Left ventricle myocardium inferior (tissue), 1 donor: Measurements from ENCODE around the gene ASH1L. TPM values are rescaled to one million over a fixed set of nuclear protein-coding genes. Genes with fewer than 3 reads are reported as not detected.
"Not testable (repeated sequence)": the region's sequence is repeated elsewhere in the genome, so short reads cannot be mapped to it uniquely, and the experiment has no call there.

Source experiments
- DNase-seq: peaks from one replicate; pipeline ENCODE4 v3.0.0-alpha.2; 2020
- H3K27ac ChIP-seq: fragments of 200-600 bp; replicated peaks from 2 replicates; pipeline ENCODE4 v1.8.0; 2021
- H3K27me3 ChIP-seq: fragments of 200-600 bp; 2 replicates; pipeline ENCODE4 v1.8.0; 2021; ENCODE audit warnings: low read depth
- H3K36me3 ChIP-seq: fragments of 200-600 bp; 2 replicates; pipeline ENCODE4 v1.8.0; 2021
- H3K4me1 ChIP-seq: fragments of 200-600 bp; 2 replicates; pipeline ENCODE4 v1.8.0; 2021
- H3K4me3 ChIP-seq: fragments of 200-600 bp; 2 replicates; pipeline ENCODE4 v1.8.0; 2021; ENCODE audit warnings: mild to moderate bottlenecking, moderate library complexity
- H3K9me3 ChIP-seq: fragments of 200-600 bp; replicated peaks from 2 replicates; pipeline ENCODE4 v1.8.0; 2021
- intact Hi-C: fragments of 100-400 bp; cut with micrococcal nuclease; formaldehyde crosslinking; loops from one replicate; pipeline ENCODE4 v1.11.0; 2022
- total RNA-seq: library from RNA; stranded (reverse); fragmentation: NEBNext Ultra II Directional; extraction: Animal tissue kit (Norgen Biotek cat#: 25700); gene quantifications from one replicate; pipeline ENCODE4 v1.2.1, GENCODE V29; 2021
- TF ChIP-seq, protein P1 (sequence below): fragments of 200-600 bp; IDR thresholded peaks from 2 replicates; pipeline ENCODE4 v1.8.0; 2021; ENCODE audit warnings: antibody characterized with exemption, mild to moderate bottlenecking, borderline replicate concordance
- donor health status: DM: no; HTN: yes; CAD: no; lungs with severe emphysema.

ASH1L gene
- total RNA-seq, 1 donor from 2014 or later = 38.7 TPM

DNA sequence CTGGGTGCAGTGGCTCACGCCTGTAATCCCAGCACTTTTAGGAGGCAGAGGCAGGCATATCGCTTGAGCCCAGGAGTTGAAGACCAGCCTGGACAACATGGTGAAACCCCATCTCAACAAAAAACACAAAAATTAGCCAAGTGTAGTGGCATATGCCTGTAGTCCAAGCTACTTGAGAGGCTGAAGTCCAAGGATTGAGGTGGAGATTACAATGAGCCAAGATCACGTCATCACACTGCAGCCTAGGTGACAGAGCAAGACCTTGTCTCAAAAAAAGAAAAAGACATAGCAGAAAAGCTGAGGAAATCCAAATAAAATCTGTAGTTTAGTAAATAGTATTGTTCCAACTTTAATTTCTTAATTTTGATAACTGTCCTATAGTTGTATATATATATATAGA, 11.5 kb upstream of the ASH1L start:
- intact Hi-C loops = no loop called here
- TF ChIP-seq, protein P1, sequence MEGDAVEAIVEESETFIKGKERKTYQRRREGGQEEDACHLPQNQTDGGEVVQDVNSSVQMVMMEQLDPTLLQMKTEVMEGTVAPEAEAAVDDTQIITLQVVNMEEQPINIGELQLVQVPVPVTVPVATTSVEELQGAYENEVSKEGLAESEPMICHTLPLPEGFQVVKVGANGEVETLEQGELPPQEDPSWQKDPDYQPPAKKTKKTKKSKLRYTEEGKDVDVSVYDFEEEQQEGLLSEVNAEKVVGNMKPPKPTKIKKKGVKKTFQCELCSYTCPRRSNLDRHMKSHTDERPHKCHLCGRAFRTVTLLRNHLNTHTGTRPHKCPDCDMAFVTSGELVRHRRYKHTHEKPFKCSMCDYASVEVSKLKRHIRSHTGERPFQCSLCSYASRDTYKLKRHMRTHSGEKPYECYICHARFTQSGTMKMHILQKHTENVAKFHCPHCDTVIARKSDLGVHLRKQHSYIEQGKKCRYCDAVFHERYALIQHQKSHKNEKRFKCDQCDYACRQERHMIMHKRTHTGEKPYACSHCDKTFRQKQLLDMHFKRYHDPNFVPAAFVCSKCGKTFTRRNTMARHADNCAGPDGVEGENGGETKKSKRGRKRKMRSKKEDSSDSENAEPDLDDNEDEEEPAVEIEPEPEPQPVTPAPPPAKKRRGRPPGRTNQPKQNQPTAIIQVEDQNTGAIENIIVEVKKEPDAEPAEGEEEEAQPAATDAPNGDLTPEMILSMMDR = no peak

DNA sequence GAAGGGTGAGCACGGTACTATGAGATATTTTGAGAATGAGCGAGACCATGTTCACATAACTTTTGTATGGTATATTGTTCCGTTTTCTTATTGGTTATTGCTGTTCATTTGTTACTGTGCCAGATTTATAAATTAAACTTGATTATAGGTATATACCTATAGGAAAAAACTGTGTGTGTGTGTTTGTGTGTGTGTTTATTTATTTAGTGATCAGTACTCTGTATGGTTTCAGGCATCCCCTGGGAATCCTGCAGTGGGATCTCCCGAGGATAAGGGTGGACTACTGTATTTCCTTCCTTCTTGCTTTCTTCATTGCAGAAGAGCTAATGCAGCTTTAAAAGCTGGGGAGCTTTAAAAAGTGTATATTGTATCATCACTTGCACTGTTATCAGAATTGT, 8.0 kb upstream of the ASH1L start:
- DNase-seq = no peak
- H3K27ac ChIP-seq = no peak overlapping the region
- TF ChIP-seq, protein P1 = no peak
- H3K4me3 ChIP-seq = no peak overlapping the region
- no peaks in the 10 kb centered on the region for H3K27me3 ChIP-seq
- H3K36me3 ChIP-seq = no peaks in the 10 kb centered on the region
- peaks cover 14% of the 10 kb centered on the region for H3K4me1 ChIP-seq
- no peaks in the 10 kb centered on the region for H3K9me3 ChIP-seq
- intact Hi-C loops = no loop called here

More for the DNA sequence above, 11.5 kb upstream of the ASH1L start:
- Histone ChIP-seq H3K4me1 (peaks cover 14% of the 10 kb centered on the region), H3K4me3 (no peak overlapping the region), H3K9me3 (no peaks in the 10 kb centered on the region), H3K27ac (no peak overlapping the region), H3K36me3 (no peaks in the 10 kb centered on the region), H3K27me3 (no peaks in the 10 kb centered on the region)
- no peak for DNase-seq

DNA sequence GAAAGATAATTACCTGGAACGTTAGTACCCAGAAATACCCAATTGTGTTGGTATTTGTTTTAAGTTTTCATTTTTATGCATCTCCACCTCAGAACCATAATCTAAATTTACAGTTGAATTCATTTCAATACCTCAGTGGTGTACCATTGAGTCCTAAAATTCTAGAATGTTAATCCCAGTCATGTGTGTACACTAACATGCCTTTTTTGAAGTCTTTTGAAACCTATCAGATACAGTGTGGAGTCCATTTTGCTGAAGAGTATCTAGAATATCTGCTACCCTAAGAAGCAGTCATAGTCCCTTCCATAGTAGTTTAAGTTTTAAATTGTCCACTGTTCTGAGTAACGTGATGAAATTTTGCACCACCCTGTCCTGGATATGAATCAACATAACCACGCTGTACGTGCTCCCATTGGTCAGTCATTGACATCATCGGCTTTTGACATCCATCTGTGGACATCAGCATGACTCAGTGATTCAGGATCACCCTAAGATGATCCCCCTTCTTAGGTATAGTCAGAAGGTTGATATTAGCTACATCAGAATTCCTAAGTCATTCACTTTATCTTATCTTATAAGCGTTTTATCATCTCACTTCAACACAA, 7.5 kb upstream of the ASH1L start:
- intact Hi-C loops = no loop called here
- Histone ChIP-seq H3K9me3 (no peaks in the 10 kb centered on the region), H3K27ac (no peak overlapping the region), H3K36me3 (no peaks in the 10 kb centered on the region), H3K4me3 (no peak overlapping the region), H3K27me3 (no peaks in the 10 kb centered on the region), H3K4me1 (peaks cover 17% of the 10 kb centered on the region)
- no peak for DNase-seq
- TF ChIP-seq, protein P1 = no peak

DNA sequence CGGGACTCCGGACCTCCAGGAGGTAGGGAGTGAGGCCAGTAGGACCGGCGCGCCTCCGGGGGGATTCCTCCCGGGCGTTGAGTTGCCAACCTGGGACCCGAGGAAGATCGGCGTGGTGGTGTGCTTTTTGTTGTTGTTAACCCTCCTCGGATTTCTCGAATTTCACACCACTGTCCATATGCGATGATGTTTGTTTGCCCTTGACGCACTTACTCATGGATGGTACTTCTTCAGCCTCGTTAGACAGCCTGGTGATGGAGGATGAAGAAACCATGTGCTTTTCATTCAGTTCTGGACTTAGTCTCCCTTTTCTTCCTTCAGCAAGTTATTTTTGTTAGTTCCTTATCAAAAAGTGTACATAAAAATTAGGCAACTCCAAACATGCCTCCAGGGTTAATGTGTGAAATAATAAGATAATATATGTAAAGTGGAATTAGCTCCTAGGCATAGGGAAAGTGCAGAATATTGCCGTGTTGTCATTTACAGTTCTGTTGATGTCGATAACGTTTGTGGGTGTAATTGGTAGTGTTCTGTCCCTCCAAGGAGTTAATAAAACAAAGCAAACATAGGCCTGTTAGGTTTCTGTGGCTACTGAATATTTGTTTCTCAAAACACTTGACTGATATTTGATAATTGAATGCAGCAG, 897 bp upstream of the ASH1L start:
- intact Hi-C loops, H3K27me3 ChIP-seq, H3K9me3 ChIP-seq, H3K36me3 ChIP-seq, DNase-seq: not testable (repeated sequence)
- Histone ChIP-seq H3K4me3 (peak overlapping the region; percentile 98), H3K4me1 (peaks cover 56% of the 10 kb centered on the region), H3K27ac (peak overlapping the region; percentile 99)

DNA sequence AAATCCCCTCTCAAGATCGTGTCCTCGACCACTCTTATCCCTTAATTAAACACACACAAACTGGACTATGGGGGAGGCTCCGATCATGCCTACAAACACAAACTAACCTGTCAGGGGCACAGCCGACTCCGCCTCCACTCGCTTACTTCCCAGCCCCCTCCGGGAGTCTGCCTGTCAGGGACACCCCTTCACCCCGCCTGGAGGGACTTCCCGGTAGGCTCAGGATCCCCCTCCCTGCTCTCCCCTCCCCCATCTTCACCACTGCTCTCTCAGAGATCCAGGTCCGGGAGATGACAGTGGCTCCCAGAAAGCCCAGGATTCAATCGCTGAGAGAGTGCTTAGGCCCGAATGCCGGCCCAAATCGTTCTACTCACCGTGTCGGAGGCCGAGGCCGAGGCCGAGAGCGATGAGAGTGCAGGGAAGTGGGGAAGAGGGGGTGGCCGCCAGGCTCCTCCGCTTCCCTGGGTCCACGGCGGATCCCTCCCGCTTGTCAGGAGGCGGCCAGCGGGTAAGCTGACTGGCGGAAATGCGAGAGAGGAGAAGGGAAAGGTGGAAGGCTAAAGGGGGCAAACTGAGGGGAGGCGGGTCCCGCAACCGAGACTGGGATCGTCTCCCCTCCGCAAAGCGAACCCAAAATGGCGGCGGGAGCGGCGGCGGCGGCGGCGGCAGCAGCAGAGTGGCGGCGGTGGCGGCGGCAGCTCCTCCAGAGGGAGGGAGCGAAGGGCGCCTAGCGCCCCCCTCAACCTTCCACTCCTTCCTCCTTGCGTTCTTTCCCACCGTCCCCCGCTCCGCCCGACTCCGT, 623 bp downstream of the ASH1L start:
- DNase-seq = peak; percentile 40
- Histone ChIP-seq H3K4me3 (peak overlapping the region; percentile 98), H3K27ac (peak overlapping the region; percentile 99), H3K4me1 (peaks cover 69% of the 10 kb centered on the region)
- H3K27me3 ChIP-seq, H3K9me3 ChIP-seq, intact Hi-C loops, H3K36me3 ChIP-seq: not testable (repeated sequence)

DNA sequence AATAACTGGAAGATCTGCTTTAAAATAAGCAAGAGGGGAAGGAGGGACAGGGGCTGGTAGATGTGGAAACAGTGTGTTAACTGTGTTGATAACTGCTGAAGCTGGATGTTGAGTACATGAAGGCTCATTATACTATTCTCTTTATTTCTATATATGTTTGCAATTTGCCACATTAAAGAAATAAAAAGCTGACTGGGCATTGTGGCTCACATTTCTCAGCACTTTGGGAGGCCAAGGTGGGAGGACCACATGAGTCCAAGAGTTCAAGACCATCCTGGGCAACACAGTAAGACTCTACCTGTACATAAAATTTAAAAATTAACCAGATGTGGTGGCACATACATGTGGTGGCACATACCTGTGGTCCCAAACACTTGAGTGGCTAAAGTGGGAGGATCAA, 6.7 kb downstream of the ASH1L start:
- intact Hi-C loops = no loop called here
- Histone ChIP-seq H3K9me3 (no peaks in the 10 kb centered on the region), H3K36me3 (no peaks in the 10 kb centered on the region), H3K27ac (no peak overlapping the region), H3K4me1 (peaks cover 50% of the 10 kb centered on the region), H3K4me3 (no peak overlapping the region), H3K27me3 (no peaks in the 10 kb centered on the region)
- no peak for DNase-seq
- TF ChIP-seq, protein P1 = no peak
